HG02970 (cell line): Measurements from ENCODE around the gene SCAMP2.
"Not testable (repeated sequence)": the region's sequence is repeated elsewhere in the genome, so short reads cannot be mapped to it uniquely, and the experiment has no call there.

Experiments
- ATAC-seq: cut with Tn5 transposase; IDR thresholded peaks from one replicate; pipeline ENCODE4 v1.9.1; 2021; ENCODE audit warnings: mild to moderate bottlenecking, moderate library complexity, moderate number of reproducible peaks; ENCODE audit not compliant: unreplicated experiment, low FRiP score

Gene SCAMP2, protein sequence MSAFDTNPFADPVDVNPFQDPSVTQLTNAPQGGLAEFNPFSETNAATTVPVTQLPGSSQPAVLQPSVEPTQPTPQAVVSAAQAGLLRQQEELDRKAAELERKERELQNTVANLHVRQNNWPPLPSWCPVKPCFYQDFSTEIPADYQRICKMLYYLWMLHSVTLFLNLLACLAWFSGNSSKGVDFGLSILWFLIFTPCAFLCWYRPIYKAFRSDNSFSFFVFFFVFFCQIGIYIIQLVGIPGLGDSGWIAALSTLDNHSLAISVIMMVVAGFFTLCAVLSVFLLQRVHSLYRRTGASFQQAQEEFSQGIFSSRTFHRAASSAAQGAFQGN

GRCh38 chr15:74873036-74873755 is at the start of gene SCAMP2:
Gene SCAMP2, minus strand, starts transcription at chr15:74873365. Its CDS starts 110 bp downstream, at chr15:74873255.
- peak; percentile 73 for ATAC-seq

DNA sequence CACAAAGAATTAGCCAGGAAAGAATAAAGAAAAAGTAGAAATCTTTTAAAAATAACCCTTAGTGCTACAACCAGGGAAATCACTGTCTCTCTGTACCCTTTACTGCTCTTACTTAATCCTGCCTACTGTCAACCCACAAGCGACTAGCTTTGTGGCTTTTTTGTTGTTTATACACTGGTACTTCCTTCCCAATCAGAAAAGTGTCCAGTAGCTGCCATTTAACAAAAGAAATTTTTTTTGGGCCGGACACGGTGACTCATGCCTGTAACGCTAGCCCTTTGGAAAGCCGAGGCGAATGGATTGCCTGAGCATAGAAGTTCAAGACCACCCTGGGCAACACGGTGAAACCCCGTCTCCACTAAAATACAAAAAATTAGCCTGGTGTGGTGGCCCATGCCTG is 47.3 kb upstream of the SCAMP2 start:
- no peak for ATAC-seq

DNA sequence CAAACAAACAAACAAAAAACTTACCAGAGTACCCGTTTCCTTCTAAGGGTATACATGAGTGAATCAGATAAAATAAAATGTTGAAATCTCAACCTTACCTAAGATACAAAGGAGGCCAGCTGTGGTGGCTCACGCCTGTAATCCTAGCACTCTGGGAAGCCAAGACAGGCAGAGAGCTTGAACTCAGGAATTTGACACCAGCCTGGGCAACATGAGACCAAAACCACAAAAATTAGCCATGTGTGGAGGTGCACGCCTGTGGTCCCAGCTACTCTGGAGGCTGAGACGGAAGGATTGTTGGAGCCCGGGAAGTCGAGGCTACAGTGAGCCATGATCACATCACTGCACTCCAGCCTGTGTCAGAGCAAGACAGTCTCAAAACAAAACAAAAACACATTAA is 44.5 kb upstream of the SCAMP2 start:
- no peak for ATAC-seq

DNA sequence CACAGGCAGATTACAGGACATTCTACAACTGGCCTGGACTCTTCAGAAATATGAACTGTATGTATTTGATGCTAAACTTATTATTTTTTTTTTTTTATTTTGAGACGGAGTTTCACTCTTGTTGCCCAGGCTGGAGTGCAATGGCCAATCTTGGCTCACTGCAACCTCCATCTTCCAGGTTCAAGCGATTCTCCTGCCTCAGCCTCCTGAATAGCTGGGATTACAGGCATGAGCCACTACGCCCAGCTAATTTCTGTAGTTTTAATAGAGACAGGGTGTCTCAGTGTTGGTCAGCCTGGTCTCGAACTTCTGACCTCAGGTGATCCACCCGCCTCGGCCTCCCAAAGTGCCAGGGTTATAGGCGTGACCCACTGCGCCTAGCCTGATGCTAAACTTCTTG is 40.6 kb upstream of the SCAMP2 start:
- ATAC-seq = not testable (repeated sequence)

- ATAC-seq = no peak
These were observed 39.9 kb upstream of the SCAMP2 start for GRCh38 chr15:74913041-74913440.

DNA sequence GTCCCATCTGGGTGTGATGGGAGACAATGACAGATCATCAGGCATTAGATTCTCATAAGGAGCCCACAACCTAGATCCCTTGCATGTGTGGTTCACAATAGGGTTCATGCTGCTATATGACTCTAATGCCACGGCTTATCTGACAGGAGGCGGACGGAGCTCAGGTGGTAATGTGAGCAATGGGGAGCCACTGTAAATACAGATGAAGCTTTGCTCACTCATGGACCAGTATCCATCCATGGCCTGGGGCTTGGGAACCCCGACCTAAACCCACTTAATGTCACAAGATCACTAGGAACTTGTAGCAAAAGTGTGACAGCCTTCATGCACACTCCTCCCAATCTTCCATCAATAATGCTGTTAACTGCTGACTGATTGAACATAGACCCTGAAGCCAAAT is 35.5 kb upstream of the SCAMP2 start:
- ATAC-seq = no peak

- ATAC-seq = no peak
These were observed 34.2 kb upstream of the SCAMP2 start for GRCh38 chr15:74907163-74907870.

DNA sequence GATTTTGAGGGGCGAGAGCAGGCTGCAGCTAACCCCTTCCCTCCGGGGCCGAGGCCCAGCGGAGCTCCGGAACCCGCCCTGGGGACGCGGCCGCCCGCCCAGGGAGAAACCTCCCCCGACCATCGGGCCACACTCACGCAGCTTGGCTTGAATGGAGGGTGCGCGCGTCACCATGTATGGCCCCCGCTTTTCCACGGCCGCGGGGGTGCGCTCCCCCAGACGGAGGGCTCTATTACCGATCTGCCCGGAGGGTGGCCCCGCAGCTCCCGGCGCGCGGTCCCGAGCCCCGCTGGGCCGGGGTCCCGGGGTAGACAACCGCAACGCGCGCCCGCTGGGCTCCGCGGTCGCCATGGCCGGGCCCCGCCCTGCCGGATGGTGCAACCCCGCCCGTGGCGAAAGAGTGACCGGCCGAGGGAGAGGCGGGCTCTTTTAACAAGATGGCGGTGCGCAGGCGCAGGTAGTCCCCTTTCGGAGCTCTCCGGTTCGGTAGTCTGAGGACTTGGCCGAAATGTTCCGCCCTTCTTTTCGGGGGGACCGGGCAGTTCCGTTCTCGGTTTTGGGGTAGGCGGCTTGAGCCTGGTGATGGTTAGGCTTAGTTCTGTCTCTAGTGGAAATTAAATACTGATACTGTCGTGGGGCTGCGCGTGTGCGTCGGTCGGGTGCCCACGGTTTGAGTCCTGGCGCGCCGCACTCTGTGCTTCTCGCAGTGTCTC is 33.4 kb upstream of the SCAMP2 start, which contains the start of gene FAM219B:
Gene FAM219B, minus strand, starts transcription at position 402 of the 713 bp plus-strand sequence. Its CDS starts 51 bp downstream, at position 351.
- peak; percentile 89 for ATAC-seq

DNA sequence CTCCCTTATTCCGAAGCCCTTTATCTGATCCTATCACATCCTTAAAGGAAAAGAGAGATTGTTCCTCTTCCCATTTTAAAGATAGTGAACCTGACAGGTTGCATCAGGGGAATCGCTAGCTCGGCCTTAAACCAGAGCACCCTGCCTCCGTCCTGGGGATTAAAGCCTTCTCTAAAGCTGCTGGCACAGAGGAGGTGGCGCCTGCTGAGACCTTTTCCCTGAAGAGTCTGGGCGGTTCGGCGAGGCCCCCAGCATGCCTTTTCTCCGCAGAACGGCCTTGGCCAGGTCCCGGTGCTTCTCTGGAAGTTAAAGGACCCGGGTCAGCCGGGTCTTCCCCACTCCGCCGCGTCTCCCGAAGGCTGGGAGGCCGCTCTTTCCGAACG is 32.9 kb upstream of the SCAMP2 start:
- ATAC-seq = no peak

DNA sequence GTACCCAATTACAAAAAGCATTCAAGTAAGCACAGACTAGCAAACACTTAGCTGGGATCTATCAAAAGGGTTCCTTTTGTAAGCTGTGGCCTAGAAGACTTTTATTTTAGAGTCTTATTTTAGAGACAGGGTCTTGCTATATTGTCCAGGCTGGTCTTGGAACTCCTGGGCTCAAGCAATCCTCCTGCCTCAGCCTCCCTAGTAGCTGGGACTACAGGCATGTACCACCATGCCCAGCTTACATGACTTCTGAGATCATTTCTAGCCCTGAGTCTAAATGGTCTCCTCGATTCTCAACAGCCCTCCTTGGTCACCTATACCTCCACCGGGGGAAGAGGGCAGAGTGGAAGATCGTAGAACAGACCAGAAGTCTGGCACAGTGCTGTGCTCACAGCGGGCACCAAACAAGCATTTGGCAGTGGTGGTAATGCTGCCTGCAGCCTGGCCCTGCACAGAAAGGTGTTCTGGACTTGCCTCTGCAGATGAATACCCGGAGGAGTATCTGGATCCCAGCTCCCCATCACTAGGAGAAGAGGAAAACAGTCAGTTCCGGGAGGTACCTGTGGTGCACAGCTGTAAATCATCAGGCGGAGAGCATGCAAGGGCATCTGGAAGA is 31.1 kb upstream of the SCAMP2 start:
- no peak for ATAC-seq

- ATAC-seq = no peak
These were observed 30.5 kb upstream of the SCAMP2 start for GRCh38 chr15:74903676-74904075.

GRCh38 chr15:74902295-74903075 is 29.3 kb upstream of the SCAMP2 start:
- no peak for ATAC-seq

DNA sequence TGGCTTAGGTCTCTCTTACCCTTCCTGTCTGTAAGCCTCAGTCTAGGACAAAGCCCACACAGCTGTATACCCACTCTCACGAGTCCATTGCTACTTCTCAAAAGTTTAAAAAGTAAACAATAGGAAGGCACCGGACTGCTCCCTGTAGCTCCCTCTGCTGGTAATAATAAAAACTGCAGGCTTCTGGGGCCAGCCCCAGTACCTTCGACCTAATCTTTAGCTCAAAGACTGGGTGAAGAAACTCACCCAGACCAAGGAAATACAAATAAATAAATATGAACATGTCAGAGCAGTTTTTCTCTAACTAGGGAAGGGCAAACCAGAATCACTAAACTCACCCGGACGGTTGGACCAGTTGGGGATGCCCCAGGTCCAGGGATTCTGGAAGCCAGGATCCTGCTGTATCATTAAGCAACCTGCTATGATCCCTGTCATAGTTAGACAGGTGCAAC is 28.5 kb upstream of the SCAMP2 start:
- ATAC-seq = no peak

GRCh38 chr15:74897300-74897701 is 24.1 kb upstream of the SCAMP2 start:
- no peak for ATAC-seq

GRCh38 chr15:74896316-74896715 is 23.2 kb upstream of the SCAMP2 start:
- ATAC-seq = no peak

DNA sequence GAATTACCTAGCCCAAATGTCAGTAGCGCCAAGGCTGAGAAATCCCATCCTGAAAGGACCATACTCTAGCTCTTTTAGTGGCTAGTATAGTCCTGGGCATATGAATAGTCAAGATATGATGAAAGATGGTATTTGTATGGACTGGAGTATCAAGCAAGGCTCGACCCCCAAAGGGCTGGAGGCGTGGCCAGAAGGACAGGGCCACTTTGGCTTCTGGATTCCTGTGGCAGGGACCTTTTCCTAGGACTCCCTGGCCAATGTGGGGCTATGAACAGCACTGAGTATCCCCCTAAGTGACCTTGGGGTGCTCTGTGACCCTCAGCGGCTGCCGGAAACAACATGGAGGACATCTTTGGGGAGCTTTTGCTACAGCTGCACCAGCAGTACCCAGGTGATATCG is 22.7 kb upstream of the SCAMP2 start:
- no peak for ATAC-seq

DNA sequence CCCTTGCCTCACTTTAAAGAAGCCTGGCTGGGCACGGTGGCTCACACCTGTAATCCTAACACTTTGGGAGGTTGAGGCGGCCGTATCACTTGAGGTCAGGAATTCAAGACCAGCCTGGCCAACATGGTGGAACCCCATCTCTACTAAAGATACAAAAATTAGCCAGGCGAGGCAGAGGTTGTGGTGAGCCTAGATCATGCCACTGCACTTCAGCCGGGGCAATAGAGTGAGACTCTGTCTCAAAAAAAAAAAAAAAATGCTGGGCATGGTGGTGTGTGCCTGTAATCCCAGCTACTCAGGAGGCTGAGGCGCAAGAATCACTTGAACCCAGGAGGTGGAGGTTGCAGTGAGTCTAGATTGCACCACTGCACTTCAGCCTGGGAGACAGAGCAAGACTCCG is 21.2 kb upstream of the SCAMP2 start:
- not testable (repeated sequence) for ATAC-seq

DNA sequence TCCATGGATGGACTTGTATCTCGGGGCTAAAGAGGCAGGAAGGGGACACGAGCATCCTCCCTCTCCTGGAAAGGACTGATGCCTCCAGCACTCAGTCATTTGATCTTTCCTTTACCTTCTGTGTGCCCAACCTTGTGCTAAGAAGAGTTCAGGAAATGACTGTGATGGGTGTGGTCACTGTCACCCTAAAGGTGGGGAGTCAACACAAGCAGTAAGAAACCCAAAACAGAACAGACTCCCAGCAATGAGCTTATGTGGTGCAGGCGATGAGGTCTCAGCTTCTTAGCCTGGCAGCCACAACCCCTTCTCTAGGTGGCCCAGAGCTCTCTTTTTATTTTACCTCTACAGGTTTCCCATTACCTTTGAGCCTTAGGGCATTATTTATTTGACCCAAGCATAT is 20.5 kb upstream of the SCAMP2 start:
- no peak for ATAC-seq

GRCh38 chr15:74892931-74893330 is 19.8 kb upstream of the SCAMP2 start:
- no peak for ATAC-seq
